SK-N-SH treated with all-trans-retinoic acid at 6 μM for 48 hours (cell line): Measurements from ENCODE around the gene COL8A2.

Experiments used
- ARNTL ChIP-seq: fragments of 450-650 bp; formaldehyde crosslinking; IDR thresholded peaks from 2 replicates; pipeline ENCODE4 v1.5.0; 2020; ENCODE audit warnings: low read depth, mild to moderate bottlenecking, moderate library complexity, borderline replicate concordance
- ESRRG ChIP-seq: fragments of 250-450 bp; sonication (Bioruptor Pico); IDR thresholded peaks from 2 replicates; pipeline ENCODE4 v1.6.1; 2021; ENCODE audit warnings: mild to moderate bottlenecking
- PATZ1 ChIP-seq: fragments of 250-450 bp; sonication (Bioruptor Pico); IDR thresholded peaks from 2 replicates; pipeline ENCODE4 v1.8.0; 2020; ENCODE audit warnings: mild to moderate bottlenecking, moderate library complexity, borderline replicate concordance
- POU6F1 ChIP-seq: fragments of 250-450 bp; sonication (Bioruptor Pico); IDR thresholded peaks from 2 replicates; pipeline ENCODE4 v1.8.0; 2021; ENCODE audit warnings: low read depth, mild to moderate bottlenecking, moderate library complexity, borderline replicate concordance
- RARB ChIP-seq: fragments of 250-450 bp; sonication (Bioruptor Pico); IDR thresholded peaks from 2 replicates; pipeline ENCODE4 v1.8.0; 2021; ENCODE audit warnings: mild to moderate bottlenecking, moderate library complexity
- ZFP3 ChIP-seq: fragments of 250-450 bp; sonication (Bioruptor Pico); IDR thresholded peaks from 2 replicates; pipeline ENCODE4 v1.5.0; 2020; ENCODE audit warnings: mild to moderate bottlenecking, moderate library complexity
- ZNF70 ChIP-seq: fragments of 450-650 bp; formaldehyde crosslinking; IDR thresholded peaks from 2 replicates; pipeline ENCODE4 v1.5.0; 2020; ENCODE audit warnings: mild to moderate bottlenecking, moderate library complexity
- ZNF8 ChIP-seq: fragments of 450-650 bp; formaldehyde crosslinking; IDR thresholded peaks from 2 replicates; pipeline ENCODE4 v1.5.0; 2020; ENCODE audit warnings: mild to moderate bottlenecking, moderate library complexity

GRCh38 chr1:36160388-36160948 lies 35.4 kb upstream of the COL8A2 start:
- TF ChIP-seq ZFP3 (CRISPR knock-in tag) (no peak), PATZ1 (CRISPR knock-in tag) (no peak), ESRRG (CRISPR knock-in tag) (no peak), ZNF70 (CRISPR knock-in tag) (no peak), RARB (CRISPR knock-in tag) (no peak), ARNTL (CRISPR knock-in tag) (no peak), ZNF8 (CRISPR knock-in tag) (no peak), POU6F1 (CRISPR knock-in tag) (no peak)
